NCI-H2171 treated with DMSO at 0.1 percent for 48 hours (cell line): ENCODE data around the gene COPG2.
A peak's percentile ranks its signal among the peaks of the same experiment; 100 is the strongest.

Experiments
- DNase-seq: peaks from one replicate; lab custom pipeline; 2025; lab: John Stamatoyannopoulos, UW

Gene COPG2

DNA sequence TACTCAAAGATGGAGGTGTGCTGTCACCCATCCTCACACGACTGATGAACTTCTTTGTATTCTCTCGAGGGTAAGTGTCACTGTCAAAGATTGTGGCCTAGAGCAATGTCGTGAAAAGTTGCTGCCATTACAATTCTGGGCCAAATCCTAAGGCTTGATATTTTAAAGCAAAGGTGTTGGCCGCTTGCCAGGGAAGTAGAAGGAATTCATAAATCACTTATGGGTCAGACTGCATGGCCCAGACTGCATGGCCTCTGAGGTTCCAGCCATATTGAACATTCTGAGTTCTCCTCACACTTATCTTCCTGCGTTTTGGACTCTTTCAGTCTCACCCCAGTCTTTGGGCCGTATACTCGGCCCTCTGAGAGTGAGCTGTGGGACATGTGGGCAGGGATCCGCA lies 168.1 kb downstream of the COPG2 start:
- DNase-seq = no peak

- DNase-seq = no peak
Measured at GRCh38 chr7:130494431-130494858, 174.1 kb downstream of the COPG2 start.

GRCh38 chr7:130493275-130493873 lies 175.2 kb downstream of the COPG2 start:
- DNase-seq = no peak

GRCh38 chr7:130492523-130493274 lies 175.8 kb downstream of the COPG2 start:
- peak; percentile 12 for DNase-seq

GRCh38 chr7:130491841-130492522 lies 176.6 kb downstream of the COPG2 start, which contains the start of gene MEST:
Gene MEST, plus strand, starts transcription at chr7:130492085. Its CDS starts 229 bp downstream, at chr7:130492314.
- peak; percentile 33 for DNase-seq

DNA sequence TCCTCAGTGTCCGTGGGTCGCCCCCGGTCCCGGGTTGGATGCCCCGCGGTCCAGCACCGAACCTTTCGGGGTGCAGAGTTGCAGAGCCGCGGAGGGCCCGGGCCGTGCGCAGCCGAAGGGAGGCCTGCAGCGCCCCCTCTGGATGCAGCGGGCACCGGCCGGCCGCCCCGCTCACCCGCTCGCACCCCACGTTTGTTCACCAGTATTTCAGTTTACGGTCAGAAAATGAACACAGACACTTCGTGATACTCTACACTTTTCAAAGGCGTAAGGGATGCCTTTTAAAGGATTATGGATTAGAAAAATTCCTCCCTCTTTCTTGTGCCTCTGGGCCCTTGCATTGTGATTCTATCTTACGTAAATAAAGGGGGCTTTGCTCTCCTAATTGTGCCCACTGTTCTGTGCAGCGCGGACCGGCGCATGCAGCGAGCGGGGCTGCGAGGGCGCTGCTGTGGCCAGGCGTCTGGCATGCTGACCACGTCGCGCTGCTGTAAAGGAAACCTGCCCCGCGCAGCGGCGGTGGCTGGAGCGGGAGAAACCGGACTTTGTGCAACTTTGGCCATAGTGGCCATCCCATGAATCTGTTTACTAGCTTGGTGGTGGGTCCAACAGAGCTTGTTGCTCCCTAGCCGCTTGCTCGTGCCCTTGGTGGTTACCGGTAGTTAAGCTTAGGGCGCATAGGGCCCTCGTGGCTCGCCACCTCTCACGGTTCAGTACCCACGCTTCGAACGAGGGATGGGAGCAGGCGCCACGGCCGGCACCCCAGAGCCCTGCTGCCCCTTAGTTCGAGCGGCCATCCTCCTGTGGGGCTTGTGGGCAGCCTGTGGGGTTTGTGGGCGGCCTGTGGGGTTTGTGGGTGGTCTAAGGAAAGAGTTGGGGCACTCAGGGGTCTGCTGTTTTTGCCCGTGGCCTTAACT lies 177.4 kb downstream of the COPG2 start:
- DNase-seq = no peak

- DNase-seq = no peak
Measured at GRCh38 chr7:130490311-130490791, 178.2 kb downstream of the COPG2 start.

GRCh38 chr7:130489140-130489983 lies 179.2 kb downstream of the COPG2 start:
- DNase-seq = no peak

GRCh38 chr7:130488392-130489139 lies 180.0 kb downstream of the COPG2 start:
- no peak for DNase-seq

- DNase-seq = peak; percentile 58
Measured at GRCh38 chr7:130486954-130487436, 181.6 kb downstream of the COPG2 start.

GRCh38 chr7:130486114-130486953 lies 182.2 kb downstream of the COPG2 start:
- DNase-seq = peak; percentile 94

DNA sequence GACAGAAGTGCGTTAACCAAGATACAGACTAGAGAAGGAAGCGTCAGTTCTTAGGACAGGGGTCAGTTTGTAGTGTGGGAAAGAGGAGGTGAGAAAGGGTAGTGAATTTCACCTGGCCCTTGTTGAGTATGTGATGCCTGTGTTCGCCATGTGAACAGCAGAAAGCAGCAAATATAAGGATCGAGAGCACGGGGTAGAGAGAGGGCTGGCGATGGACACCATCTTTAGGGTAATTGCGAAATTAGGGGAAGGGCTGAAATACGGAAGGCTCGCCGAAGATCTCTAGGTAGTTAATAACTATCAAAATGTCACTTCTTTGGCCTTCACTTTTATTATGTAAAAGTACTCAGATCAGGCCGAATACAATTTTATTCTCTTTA lies 182.8 kb downstream of the COPG2 start:
- DNase-seq = no peak

GRCh38 chr7:130483031-130483430 lies 185.5 kb downstream of the COPG2 start:
- no peak for DNase-seq

DNA sequence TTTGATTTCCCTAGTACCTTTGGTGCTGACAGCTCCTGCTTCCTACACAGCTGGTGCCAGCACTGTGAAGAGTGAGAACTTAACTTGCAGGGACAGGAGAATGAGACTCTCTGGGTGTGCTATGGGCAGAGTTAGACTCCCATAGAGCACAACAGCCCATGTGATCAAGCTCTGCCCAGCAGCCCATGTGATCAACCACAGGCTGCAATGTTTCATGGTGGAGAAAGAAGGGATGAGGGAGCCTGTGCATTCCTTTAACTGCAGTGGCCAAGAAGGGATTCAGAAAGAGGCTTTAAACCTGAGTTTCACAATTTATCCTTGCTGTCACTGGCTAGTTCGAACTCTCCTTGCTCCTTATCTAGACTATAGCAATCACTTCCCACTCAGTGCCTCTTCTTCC lies 186.7 kb downstream of the COPG2 start:
- DNase-seq = no peak

- no peak for DNase-seq
Measured at GRCh38 chr7:130479716-130480400, 188.7 kb downstream of the COPG2 start.

GRCh38 chr7:130478991-130479390 lies 189.6 kb downstream of the COPG2 start:
- no peak for DNase-seq

GRCh38 chr7:130476297-130477150 lies 192.0 kb downstream of the COPG2 start:
- no peak for DNase-seq
